Testis (tissue), 2 donors: ENCODE measurements around the gene SNTN.

Source experiments
- CTCF ChIP-seq, 3 experiments: fragments of 450-650 bp in 2 of 3; fragments of 200-600 bp in 1 of 3; sonication (generic) in 1 of 3; IDR thresholded peaks; one replicate each; pipeline ENCODE4 v1.5.1; 2016 to 2019; ENCODE audit warnings: antibody characterized with exemption in 3 of 3, mild to moderate bottlenecking in 2 of 3, moderate library complexity in 1 of 3
- POLR2A ChIP-seq: fragments of 450-650 bp; IDR thresholded peaks from one replicate; pipeline ENCODE4 v1.6.1; 2017; ENCODE audit warnings: antibody characterized with exemption, mild to moderate bottlenecking, moderate library complexity

GRCh38 chr3:63617391-63617790 lies 35.1 kb upstream of the SNTN start:
- no peak for TF ChIP-seq POLR2A
- TF ChIP-seq CTCF (IDR thresholded peaks at IDR 0.05), result no peak
